ENCODE data around the gene KRT35. TPM values are rescaled to one million over a fixed set of nuclear protein-coding genes. Genes with fewer than 3 reads are reported as not detected.

The KRT35 gene
- total RNA-seq, 2 donors from 2014 or later: not detected

- Histone ChIP-seq H3K4me3 (no peak overlapping the region), H3K4me1 (ENCODE audit: control insufficient read depth in 1 of 2, low read depth in 2 of 2) (peaks cover 0 to 2% of the 10 kb centered on the region in 2 donors), H3K27me3 (replicated peaks; ENCODE audit: insufficient read depth) (no peaks in the 10 kb centered on the region), H3K9me3 (no peaks in the 10 kb centered on the region), H3K27ac (no peak overlapping the region), H3K36me3 (no peaks in the 10 kb centered on the region)
- TF ChIP-seq CTCF (IDR thresholded peaks at IDR 0.05): no peak
- DNase-seq (ENCODE audit: low spot score) (no peak), ATAC-seq (ENCODE audit: insufficient number of reproducible peaks, low FRiP score, low read depth) (no peak)
Measured at GRCh38 chr17:41498276-41498675, 17.3 kb upstream of the KRT35 start.

- no peak overlapping the region for H3K27ac ChIP-seq
- H3K36me3 ChIP-seq: no peaks in the 10 kb centered on the region
- no peaks in the 10 kb centered on the region for H3K9me3 ChIP-seq
- DNase-seq (ENCODE audit: low spot score) (no peak), ATAC-seq (ENCODE audit: insufficient number of reproducible peaks, low FRiP score, low read depth) (no peak)
- H3K4me1 ChIP-seq (ENCODE audit: control insufficient read depth in 1 of 2, low read depth in 2 of 2): peaks cover 5 to 9% of the 10 kb centered on the region in 2 donors
- H3K4me3 ChIP-seq: no peak overlapping the region
- H3K27me3 ChIP-seq (replicated peaks; ENCODE audit: insufficient read depth): no peaks in the 10 kb centered on the region
- peak; percentile 29 for TF ChIP-seq CTCF (IDR thresholded peaks at IDR 0.05)
Measured at GRCh38 chr17:41496803-41497484, 16.0 kb upstream of the KRT35 start.

GRCh38 chr17:41494524-41494923, 13.6 kb upstream of the KRT35 start:
- Histone ChIP-seq H3K27me3 (replicated peaks; ENCODE audit: insufficient read depth) (no peaks in the 10 kb centered on the region), H3K27ac (no peak overlapping the region), H3K9me3 (no peaks in the 10 kb centered on the region), H3K36me3 (no peaks in the 10 kb centered on the region), H3K4me3 (no peak overlapping the region), H3K4me1 (ENCODE audit: control insufficient read depth in 1 of 2, low read depth in 2 of 2) (peaks cover 5 to 9% of the 10 kb centered on the region in 2 donors)
- TF ChIP-seq CTCF (IDR thresholded peaks at IDR 0.05): no peak
- ATAC-seq (ENCODE audit: insufficient number of reproducible peaks, low FRiP score, low read depth): no peak
- DNase-seq (ENCODE audit: low spot score): no peak

GRCh38 chr17:41492771-41493170, 11.8 kb upstream of the KRT35 start:
- no peak overlapping the region for H3K4me3 ChIP-seq
- DNase-seq (ENCODE audit: low spot score) (no peak), ATAC-seq (ENCODE audit: insufficient number of reproducible peaks, low FRiP score, low read depth) (no peak)
- H3K27me3 ChIP-seq (replicated peaks; ENCODE audit: insufficient read depth): no peaks in the 10 kb centered on the region
- H3K36me3 ChIP-seq: no peaks in the 10 kb centered on the region
- no peak for TF ChIP-seq CTCF (IDR thresholded peaks at IDR 0.05)
- H3K4me1 ChIP-seq (ENCODE audit: control insufficient read depth in 1 of 2, low read depth in 2 of 2): peaks cover 5 to 9% of the 10 kb centered on the region in 2 donors
- no peak overlapping the region for H3K27ac ChIP-seq
- H3K9me3 ChIP-seq: no peaks in the 10 kb centered on the region

GRCh38 chr17:41492351-41492750, 11.4 kb upstream of the KRT35 start:
- H3K4me1 ChIP-seq (ENCODE audit: control insufficient read depth in 1 of 2, low read depth in 2 of 2): peaks cover 5 to 9% of the 10 kb centered on the region in 2 donors
- TF ChIP-seq CTCF (IDR thresholded peaks at IDR 0.05): no peak
- DNase-seq (ENCODE audit: low spot score) (no peak), ATAC-seq (ENCODE audit: insufficient number of reproducible peaks, low FRiP score, low read depth) (no peak)
- H3K4me3 ChIP-seq: no peak overlapping the region
- no peaks in the 10 kb centered on the region for H3K9me3 ChIP-seq
- H3K27me3 ChIP-seq (replicated peaks; ENCODE audit: insufficient read depth): no peaks in the 10 kb centered on the region
- no peaks in the 10 kb centered on the region for H3K36me3 ChIP-seq
- H3K27ac ChIP-seq: no peak overlapping the region
